Activated naive CD8-positive, alpha-beta T cell treated with anti-CD3 and anti-CD28 coated beads, Interleukin-2, amount 50 U/mL, for 24 hours (primary cell): ENCODE data around the gene ZNF32.

Source experiments
- ATAC-seq: fragments of 150-1000 bp; cut with Tn5 transposase; one replicate; pipeline ENCODE4 v1.10.0; 2021
- DNase-seq: peaks from one replicate; pipeline ENCODE4 v3.0.0; 2021
- H3K27ac Mint-ChIP-seq: one replicate; pipeline ENCODE4 v1.8.0; 2021; ENCODE audit warnings: mild to moderate bottlenecking, mixed read lengths
- H3K27me3 Mint-ChIP-seq: one replicate; pipeline ENCODE4 v1.8.0; 2021; ENCODE audit warnings: mixed read lengths
- H3K36me3 Mint-ChIP-seq: one replicate; pipeline ENCODE4 v1.8.0; 2021; ENCODE audit warnings: low read depth, mixed read lengths
- H3K4me1 Mint-ChIP-seq: one replicate; pipeline ENCODE4 v1.8.0; 2021; ENCODE audit warnings: mixed read lengths
- H3K4me3 Mint-ChIP-seq: one replicate; pipeline ENCODE4 v1.8.0; 2021; ENCODE audit warnings: mild to moderate bottlenecking, moderate library complexity, mixed read lengths
- H3K9me3 Mint-ChIP-seq: one replicate; pipeline ENCODE4 v1.8.0; 2021; ENCODE audit warnings: mixed read lengths

Gene ZNF32

GRCh38 chr10:43687373-43687772 is 38.7 kb upstream of the ZNF32 start:
- DNase-seq (no peak), ATAC-seq (no peak)
- H3K9me3 Mint-ChIP-seq: no peaks in the 10 kb centered on the region
- no peaks in the 10 kb centered on the region for H3K36me3 Mint-ChIP-seq
- H3K27me3 Mint-ChIP-seq: peaks cover 38% of the 10 kb centered on the region
- H3K4me3 Mint-ChIP-seq: no peak overlapping the region
- H3K27ac Mint-ChIP-seq: no peak overlapping the region
- peaks cover 9% of the 10 kb centered on the region for H3K4me1 Mint-ChIP-seq

GRCh38 chr10:43686414-43686813 is 37.7 kb upstream of the ZNF32 start:
- no peak overlapping the region for H3K4me3 Mint-ChIP-seq
- peaks cover 35% of the 10 kb centered on the region for H3K27me3 Mint-ChIP-seq
- no peaks in the 10 kb centered on the region for H3K36me3 Mint-ChIP-seq
- ATAC-seq: no peak
- DNase-seq: no peak
- H3K27ac Mint-ChIP-seq: no peak overlapping the region
- H3K9me3 Mint-ChIP-seq: no peaks in the 10 kb centered on the region
- peaks cover 9% of the 10 kb centered on the region for H3K4me1 Mint-ChIP-seq

- H3K4me1 Mint-ChIP-seq: peaks cover 9% of the 10 kb centered on the region
- no peaks in the 10 kb centered on the region for H3K9me3 Mint-ChIP-seq
- ATAC-seq (no peak), DNase-seq (no peak)
- H3K27ac Mint-ChIP-seq: no peak overlapping the region
- H3K4me3 Mint-ChIP-seq: no peak overlapping the region
- H3K27me3 Mint-ChIP-seq: peaks cover 32% of the 10 kb centered on the region
- no peaks in the 10 kb centered on the region for H3K36me3 Mint-ChIP-seq
Measured at GRCh38 chr10:43685744-43686143, 37.1 kb upstream of the ZNF32 start.

GRCh38 chr10:43684292-43684559 is 35.5 kb upstream of the ZNF32 start:
- no peaks in the 10 kb centered on the region for H3K9me3 Mint-ChIP-seq
- H3K27ac Mint-ChIP-seq: no peak overlapping the region
- H3K4me1 Mint-ChIP-seq: peaks cover 4% of the 10 kb centered on the region
- peaks cover 31% of the 10 kb centered on the region for H3K27me3 Mint-ChIP-seq
- no peak overlapping the region for H3K4me3 Mint-ChIP-seq
- DNase-seq: no peak
- no peaks in the 10 kb centered on the region for H3K36me3 Mint-ChIP-seq
- ATAC-seq: no peak

GRCh38 chr10:43683451-43684291 is 35.0 kb upstream of the ZNF32 start:
- Mint-ChIP-seq H3K9me3 (no peaks in the 10 kb centered on the region), H3K4me3 (no peak overlapping the region), H3K27me3 (peaks cover 32% of the 10 kb centered on the region), H3K27ac (no peak overlapping the region), H3K4me1 (peaks cover 4% of the 10 kb centered on the region), H3K36me3 (no peaks in the 10 kb centered on the region)
- DNase-seq (peak; percentile 31), ATAC-seq (peak; percentile 59)

- no peak overlapping the region for H3K27ac Mint-ChIP-seq
- no peaks in the 10 kb centered on the region for H3K9me3 Mint-ChIP-seq
- H3K36me3 Mint-ChIP-seq: no peaks in the 10 kb centered on the region
- no peak for DNase-seq
- no peak for ATAC-seq
- peaks cover 4% of the 10 kb centered on the region for H3K4me1 Mint-ChIP-seq
- no peak overlapping the region for H3K4me3 Mint-ChIP-seq
- peaks cover 32% of the 10 kb centered on the region for H3K27me3 Mint-ChIP-seq
Measured at GRCh38 chr10:43682956-43683355, 34.3 kb upstream of the ZNF32 start.

GRCh38 chr10:43681721-43682120 is 33.0 kb upstream of the ZNF32 start:
- Mint-ChIP-seq H3K27ac (no peak overlapping the region), H3K4me3 (no peak overlapping the region), H3K27me3 (peaks cover 30% of the 10 kb centered on the region), H3K36me3 (no peaks in the 10 kb centered on the region), H3K4me1 (peaks cover 4% of the 10 kb centered on the region), H3K9me3 (no peaks in the 10 kb centered on the region)
- no peak for DNase-seq
- no peak for ATAC-seq

GRCh38 chr10:43681220-43681619 is 32.5 kb upstream of the ZNF32 start:
- no peak overlapping the region for H3K27ac Mint-ChIP-seq
- no peaks in the 10 kb centered on the region for H3K36me3 Mint-ChIP-seq
- H3K27me3 Mint-ChIP-seq: peaks cover 30% of the 10 kb centered on the region
- no peak for DNase-seq
- H3K9me3 Mint-ChIP-seq: no peaks in the 10 kb centered on the region
- H3K4me3 Mint-ChIP-seq: no peak overlapping the region
- no peak for ATAC-seq
- H3K4me1 Mint-ChIP-seq: peaks cover 4% of the 10 kb centered on the region

GRCh38 chr10:43680035-43680434 is 31.4 kb upstream of the ZNF32 start:
- no peak for ATAC-seq
- Mint-ChIP-seq H3K27me3 (peaks cover 30% of the 10 kb centered on the region), H3K4me3 (no peak overlapping the region), H3K9me3 (no peaks in the 10 kb centered on the region), H3K27ac (no peak overlapping the region), H3K4me1 (peaks cover 4% of the 10 kb centered on the region), H3K36me3 (no peaks in the 10 kb centered on the region)
- no peak for DNase-seq

- no peak overlapping the region for H3K4me3 Mint-ChIP-seq
- H3K27ac Mint-ChIP-seq: no peak overlapping the region
- ATAC-seq: no peak
- no peaks in the 10 kb centered on the region for H3K36me3 Mint-ChIP-seq
- H3K9me3 Mint-ChIP-seq: no peaks in the 10 kb centered on the region
- H3K4me1 Mint-ChIP-seq: peaks cover 4% of the 10 kb centered on the region
- DNase-seq: no peak
- peaks cover 28% of the 10 kb centered on the region for H3K27me3 Mint-ChIP-seq
Measured at GRCh38 chr10:43679509-43679908, 30.8 kb upstream of the ZNF32 start.

- H3K9me3 Mint-ChIP-seq: no peaks in the 10 kb centered on the region
- H3K27me3 Mint-ChIP-seq: peaks cover 26% of the 10 kb centered on the region
- H3K4me3 Mint-ChIP-seq: no peak overlapping the region
- no peak overlapping the region for H3K27ac Mint-ChIP-seq
- no peaks in the 10 kb centered on the region for H3K36me3 Mint-ChIP-seq
- ATAC-seq (no peak), DNase-seq (no peak)
- peaks cover 4% of the 10 kb centered on the region for H3K4me1 Mint-ChIP-seq
Measured at GRCh38 chr10:43678654-43679053, 30.0 kb upstream of the ZNF32 start.

GRCh38 chr10:43676901-43677300 is 28.2 kb upstream of the ZNF32 start:
- H3K27me3 Mint-ChIP-seq: peaks cover 12% of the 10 kb centered on the region
- H3K27ac Mint-ChIP-seq: no peak overlapping the region
- H3K9me3 Mint-ChIP-seq: no peaks in the 10 kb centered on the region
- H3K36me3 Mint-ChIP-seq: no peaks in the 10 kb centered on the region
- ATAC-seq (no peak), DNase-seq (no peak)
- no peak overlapping the region for H3K4me3 Mint-ChIP-seq
- H3K4me1 Mint-ChIP-seq: peaks cover 4% of the 10 kb centered on the region

- DNase-seq (no peak), ATAC-seq (no peak)
- Mint-ChIP-seq H3K4me3 (no peak overlapping the region), H3K36me3 (no peaks in the 10 kb centered on the region), H3K27ac (no peak overlapping the region), H3K9me3 (no peaks in the 10 kb centered on the region), H3K4me1 (peaks cover 4% of the 10 kb centered on the region), H3K27me3 (peaks cover 14% of the 10 kb centered on the region)
Measured at GRCh38 chr10:43676331-43676730, 27.6 kb upstream of the ZNF32 start.

- H3K4me1 Mint-ChIP-seq: no peaks in the 10 kb centered on the region
- H3K4me3 Mint-ChIP-seq: no peak overlapping the region
- no peak for DNase-seq
- no peak for ATAC-seq
- H3K27me3 Mint-ChIP-seq: peaks cover 15% of the 10 kb centered on the region
- no peak overlapping the region for H3K27ac Mint-ChIP-seq
- no peaks in the 10 kb centered on the region for H3K36me3 Mint-ChIP-seq
- H3K9me3 Mint-ChIP-seq: no peaks in the 10 kb centered on the region
Measured at GRCh38 chr10:43674553-43675210, 26.0 kb upstream of the ZNF32 start.

GRCh38 chr10:43673471-43673870 is 24.8 kb upstream of the ZNF32 start:
- Mint-ChIP-seq H3K4me1 (no peaks in the 10 kb centered on the region), H3K27ac (no peak overlapping the region), H3K4me3 (no peak overlapping the region), H3K36me3 (no peaks in the 10 kb centered on the region), H3K27me3 (peaks cover 19% of the 10 kb centered on the region), H3K9me3 (no peaks in the 10 kb centered on the region)
- no peak for ATAC-seq
- DNase-seq: no peak
